ENCODE results near the gene TBC1D2B. TPM values are rescaled to one million over a fixed set of nuclear protein-coding genes. Genes with fewer than 3 reads are reported as not detected.

Gene TBC1D2B
- total RNA-seq, 2 experiments from 2014 or later, result 57.1 to 60.3 TPM

- peaks cover 20% of the 10 kb centered on the region for H3K36me3 Mint-ChIP-seq (ENCODE audit: low read depth)
- intact Hi-C loops (cut with micrococcal nuclease), result loop anchor here (1.0 kb wide), 1 partner anchor 18 kb away; no protein-coding TSS in a partner anchor
- DNase-seq, result peak; percentile 83
Observed at GRCh38 chr15:78049691-78050440, 27.6 kb downstream of the TBC1D2B start.

GRCh38 chr15:78048628-78048920 is 28.9 kb downstream of the TBC1D2B start:
- H3K4me1 Mint-ChIP-seq (ENCODE audit: low read depth), result peaks cover 81% of the 10 kb centered on the region
- DNase-seq, result no peak
- H3K27me3 Mint-ChIP-seq (ENCODE audit: low read depth), result no peaks in the 10 kb centered on the region
- CTCF ChIA-PET, result interaction anchor here (1.1 to 1.4 kb wide), 2 partner anchors 27 to 60 kb away, joined by 3 to 4 read pairs; no protein-coding TSS in a partner anchor
- intact Hi-C loops (cut with micrococcal nuclease), result no loop called here
- peaks cover 28% of the 10 kb centered on the region for H3K36me3 Mint-ChIP-seq (ENCODE audit: low read depth)
- peak overlapping the region; percentile 48 for H3K27ac Mint-ChIP-seq
- no peak overlapping the region for H3K4me3 Mint-ChIP-seq
- H3K9me3 Mint-ChIP-seq, result no peaks in the 10 kb centered on the region

More at GRCh38 chr15:78049691-78050440, 27.6 kb downstream of the TBC1D2B start:
- Mint-ChIP-seq H3K4me1 (ENCODE audit: low read depth) (peaks cover 78% of the 10 kb centered on the region), H3K27me3 (ENCODE audit: low read depth) (no peaks in the 10 kb centered on the region), H3K9me3 (no peaks in the 10 kb centered on the region), H3K27ac (peak overlapping the region; percentile 80), H3K4me3 (peak overlapping the region; percentile 16)
- CTCF ChIA-PET, result interaction anchor here (0.6 to 3.0 kb wide), 11 partner anchors 14 to 91 kb away, joined by 3 to 11 read pairs (median 5); no protein-coding TSS in a partner anchor

GRCh38 chr15:78047761-78048627 is 29.5 kb downstream of the TBC1D2B start:
- peaks cover 80% of the 10 kb centered on the region for H3K4me1 Mint-ChIP-seq (ENCODE audit: low read depth)
- peaks cover 24% of the 10 kb centered on the region for H3K36me3 Mint-ChIP-seq (ENCODE audit: low read depth)
- peak overlapping the region; percentile 14 for H3K27ac Mint-ChIP-seq
- CTCF ChIA-PET, result interaction anchor here (0.7 to 1.4 kb wide), 3 partner anchors 14 to 60 kb away, joined by 3 to 4 read pairs (median 3); no protein-coding TSS in a partner anchor
- H3K9me3 Mint-ChIP-seq, result no peaks in the 10 kb centered on the region
- peak; percentile 43 for DNase-seq
- H3K27me3 Mint-ChIP-seq (ENCODE audit: low read depth), result no peaks in the 10 kb centered on the region
- H3K4me3 Mint-ChIP-seq, result no peak overlapping the region
- intact Hi-C loops (cut with micrococcal nuclease), result loop anchor here (1.0 kb wide), 1 partner anchor 14 kb away; no protein-coding TSS in a partner anchor

GRCh38 chr15:78046796-78047341 is 30.6 kb downstream of the TBC1D2B start:
- H3K4me1 Mint-ChIP-seq (ENCODE audit: low read depth), result peaks cover 68% of the 10 kb centered on the region
- H3K4me3 Mint-ChIP-seq, result no peak overlapping the region
- intact Hi-C loops (cut with micrococcal nuclease), result loop anchor here (1.0 kb wide), 1 partner anchor 13 kb away; no protein-coding TSS in a partner anchor
- H3K27ac Mint-ChIP-seq, result peak overlapping the region; percentile 76
- no peaks in the 10 kb centered on the region for H3K9me3 Mint-ChIP-seq
- H3K27me3 Mint-ChIP-seq (ENCODE audit: low read depth), result no peaks in the 10 kb centered on the region
- peak; percentile 63 for DNase-seq
- H3K36me3 Mint-ChIP-seq (ENCODE audit: low read depth), result peaks cover 25% of the 10 kb centered on the region
- CTCF ChIA-PET, result interaction anchor here (0.8 to 1.2 kb wide), 2 partner anchors 17 to 27 kb away, joined by 3 read pairs; no protein-coding TSS in a partner anchor

- Mint-ChIP-seq H3K4me3 (no peak overlapping the region), H3K27me3 (ENCODE audit: low read depth) (no peaks in the 10 kb centered on the region), H3K9me3 (no peaks in the 10 kb centered on the region), H3K4me1 (ENCODE audit: low read depth) (peaks cover 62% of the 10 kb centered on the region), H3K27ac (no peak overlapping the region), H3K36me3 (ENCODE audit: low read depth) (peaks cover 25% of the 10 kb centered on the region)
- no peak for DNase-seq
- intact Hi-C loops (cut with micrococcal nuclease), result no loop called here
- CTCF ChIA-PET, result interaction anchor here (1.1 to 2.6 kb wide), 3 partner anchors 10 to 86 kb away, joined by 3 to 18 read pairs (median 3); no protein-coding TSS in a partner anchor
Observed at GRCh38 chr15:78045189-78045588, 32.3 kb downstream of the TBC1D2B start.

GRCh38 chr15:78044407-78045155 is 32.9 kb downstream of the TBC1D2B start:
- CTCF ChIA-PET, result interaction anchor here (1.1 to 2.6 kb wide), 3 partner anchors 9 to 86 kb away, joined by 3 to 18 read pairs (median 3); no protein-coding TSS in a partner anchor
- H3K4me3 Mint-ChIP-seq, result no peak overlapping the region
- H3K36me3 Mint-ChIP-seq (ENCODE audit: low read depth), result peaks cover 27% of the 10 kb centered on the region
- H3K9me3 Mint-ChIP-seq, result no peaks in the 10 kb centered on the region
- no peak for DNase-seq
- no peaks in the 10 kb centered on the region for H3K27me3 Mint-ChIP-seq (ENCODE audit: low read depth)
- H3K27ac Mint-ChIP-seq, result peak overlapping the region; percentile 9
- intact Hi-C loops (cut with micrococcal nuclease), result no loop called here
- H3K4me1 Mint-ChIP-seq (ENCODE audit: low read depth), result peaks cover 62% of the 10 kb centered on the region

DNA sequence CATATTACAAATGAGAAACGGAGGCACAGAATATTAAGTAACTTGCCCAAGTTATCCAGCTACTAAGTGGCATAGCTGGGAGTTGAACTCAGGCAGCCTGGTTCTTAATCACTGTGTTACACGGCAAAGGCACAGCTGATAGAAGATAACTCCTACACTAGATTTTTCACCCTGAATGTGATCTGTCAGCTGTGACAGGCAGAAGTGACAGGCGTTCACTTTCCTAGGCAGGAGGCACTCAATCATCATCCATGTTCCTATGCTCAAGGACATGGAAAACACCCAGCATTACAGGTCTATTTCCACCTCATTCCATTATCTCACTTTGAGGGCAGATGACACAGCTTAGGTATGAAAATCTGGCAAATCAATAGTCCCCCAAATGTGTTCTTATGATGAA is 35.6 kb downstream of the TBC1D2B start:
- H3K4me3 Mint-ChIP-seq, result no peak overlapping the region
- H3K36me3 Mint-ChIP-seq (ENCODE audit: low read depth), result peaks cover 33% of the 10 kb centered on the region
- DNase-seq, result no peak
- H3K9me3 Mint-ChIP-seq, result no peaks in the 10 kb centered on the region
- no peak overlapping the region for H3K27ac Mint-ChIP-seq
- CTCF ChIA-PET, result interaction anchor here (0.6 to 1.6 kb wide), 2 partner anchors 17 to 82 kb away, joined by 3 to 5 read pairs; no protein-coding TSS in a partner anchor
- H3K27me3 Mint-ChIP-seq (ENCODE audit: low read depth), result no peaks in the 10 kb centered on the region
- peaks cover 61% of the 10 kb centered on the region for H3K4me1 Mint-ChIP-seq (ENCODE audit: low read depth)
- intact Hi-C loops (cut with micrococcal nuclease), result no loop called here

DNA sequence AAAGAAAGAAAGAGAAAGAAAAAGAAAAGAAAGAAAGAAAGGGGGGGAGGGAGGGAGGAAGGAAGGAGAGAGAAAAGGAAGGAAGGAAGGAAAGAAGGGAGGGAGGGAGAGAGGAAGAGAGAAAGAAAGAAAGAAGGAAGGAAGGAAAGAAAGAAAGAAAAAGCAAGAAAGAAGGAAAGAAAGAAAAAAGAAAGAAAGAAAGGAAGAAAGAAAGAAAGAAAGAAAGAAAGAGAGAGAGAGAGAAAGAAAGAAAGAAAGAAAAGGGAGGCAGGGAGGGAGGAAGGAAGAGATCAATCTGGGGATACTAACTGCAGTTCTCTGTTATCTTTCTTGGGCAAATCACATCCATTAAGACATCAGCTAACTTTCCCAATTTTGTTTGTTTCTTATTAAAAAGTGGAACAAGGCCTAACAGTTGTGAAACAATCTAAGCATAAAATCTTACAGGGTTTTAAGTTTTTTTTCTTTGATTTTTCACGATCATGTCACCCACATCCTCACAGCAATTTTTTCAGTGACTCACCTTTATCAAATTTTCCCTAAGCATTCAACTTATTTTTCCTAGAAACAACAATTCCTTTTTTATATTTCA is 36.8 kb downstream of the TBC1D2B start:
- Mint-ChIP-seq H3K27me3 (ENCODE audit: low read depth) (no peaks in the 10 kb centered on the region), H3K36me3 (ENCODE audit: low read depth) (peaks cover 28% of the 10 kb centered on the region)

GRCh38 chr15:78038585-78039247 is 38.8 kb downstream of the TBC1D2B start:
- Mint-ChIP-seq H3K4me1 (ENCODE audit: low read depth) (peaks cover 77% of the 10 kb centered on the region), H3K9me3 (no peaks in the 10 kb centered on the region), H3K36me3 (ENCODE audit: low read depth) (peaks cover 23% of the 10 kb centered on the region), H3K27ac (no peak overlapping the region), H3K27me3 (ENCODE audit: low read depth) (no peaks in the 10 kb centered on the region), H3K4me3 (no peak overlapping the region)
- intact Hi-C loops (cut with micrococcal nuclease), result no loop called here
- DNase-seq, result no peak
- CTCF ChIA-PET, result no interaction called here

More for the DNA sequence above, 36.8 kb downstream of the TBC1D2B start:
- no peak overlapping the region for H3K4me3 Mint-ChIP-seq
- H3K27ac Mint-ChIP-seq, result peak overlapping the region; percentile 30
- intact Hi-C loops (cut with micrococcal nuclease), result no loop called here
- peaks cover 67% of the 10 kb centered on the region for H3K4me1 Mint-ChIP-seq (ENCODE audit: low read depth)
- no peaks in the 10 kb centered on the region for H3K9me3 Mint-ChIP-seq
- DNase-seq, result no peak
- CTCF ChIA-PET, result interaction anchor here (1.6 kb wide), 1 partner anchor 18 kb away, joined by 5 read pairs; no protein-coding TSS in a partner anchor

DNA sequence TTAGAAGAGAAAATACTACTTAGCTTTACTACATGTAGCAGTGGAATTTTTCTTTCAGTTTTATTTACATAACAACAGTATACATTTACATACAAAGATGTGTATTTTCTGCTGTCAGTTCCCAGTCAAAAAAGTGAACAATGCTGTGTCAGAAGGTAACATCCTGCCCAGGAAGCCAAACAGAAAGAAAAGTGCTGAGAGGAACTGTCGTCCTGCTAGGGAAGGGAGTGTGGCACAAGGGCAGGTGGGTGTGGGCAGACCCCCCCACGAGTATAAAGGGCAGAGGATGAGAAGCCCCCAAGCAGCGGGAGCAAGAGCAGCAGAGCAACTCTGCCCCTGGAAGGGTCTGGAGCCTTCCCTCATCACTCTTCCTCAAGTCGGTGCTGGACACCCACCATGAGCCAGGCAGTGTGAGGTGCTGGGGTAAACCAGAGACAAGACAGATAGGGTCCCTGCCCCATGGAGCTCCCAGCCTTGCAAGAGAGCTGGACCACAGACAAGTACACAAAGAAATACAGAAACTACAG is 39.7 kb downstream of the TBC1D2B start:
- Mint-ChIP-seq H3K4me1 (ENCODE audit: low read depth) (peaks cover 77% of the 10 kb centered on the region), H3K27ac (peak overlapping the region; percentile 30), H3K9me3 (no peaks in the 10 kb centered on the region), H3K27me3 (ENCODE audit: low read depth) (no peaks in the 10 kb centered on the region), H3K36me3 (ENCODE audit: low read depth) (peaks cover 23% of the 10 kb centered on the region), H3K4me3 (no peak overlapping the region)
- CTCF ChIA-PET, result no interaction called here
- intact Hi-C loops (cut with micrococcal nuclease), result no loop called here
- no peak for DNase-seq

Data from activated naive CD4-positive, alpha-beta T cell treated with anti-CD3 and anti-CD28 coated beads for 36 hours (primary cell).